ENCODE measurements around the gene GPT2. TPM values are rescaled to one million over a fixed set of nuclear protein-coding genes. Genes with fewer than 3 reads are reported as not detected.

GPT2 gene
- total RNA-seq, 6 experiments from 2014 or later, result 11.5 to 17.4 (median 14.0) TPM

DNA sequence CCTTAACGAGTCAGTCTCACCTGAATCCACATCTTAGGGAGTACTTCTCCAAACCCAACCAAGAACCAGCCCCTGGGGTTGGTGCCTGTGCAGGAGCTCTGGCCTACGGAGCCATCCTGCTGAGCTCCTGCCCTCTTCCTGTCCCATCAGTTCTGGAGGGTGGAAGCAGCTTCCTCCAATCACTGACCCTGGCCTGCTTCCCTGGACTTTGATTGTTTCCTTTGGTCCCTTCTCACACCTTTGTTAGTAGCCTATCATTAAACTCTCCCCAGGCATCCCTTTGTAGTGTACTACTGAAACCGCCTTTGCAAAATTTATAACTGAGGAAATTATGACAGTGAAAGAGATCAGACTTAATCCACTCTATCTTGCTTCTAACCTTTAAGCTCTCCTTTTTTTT lies 32.0 kb upstream of the GPT2 start:
- TF ChIP-seq CTCF (IDR thresholded peaks at IDR 0.05), result no peak
- H3K27me3 Mint-ChIP-seq (ENCODE audit: insufficient read depth), result peaks cover 3% of the 10 kb centered on the region
- DNase-seq, result no peak

DNA sequence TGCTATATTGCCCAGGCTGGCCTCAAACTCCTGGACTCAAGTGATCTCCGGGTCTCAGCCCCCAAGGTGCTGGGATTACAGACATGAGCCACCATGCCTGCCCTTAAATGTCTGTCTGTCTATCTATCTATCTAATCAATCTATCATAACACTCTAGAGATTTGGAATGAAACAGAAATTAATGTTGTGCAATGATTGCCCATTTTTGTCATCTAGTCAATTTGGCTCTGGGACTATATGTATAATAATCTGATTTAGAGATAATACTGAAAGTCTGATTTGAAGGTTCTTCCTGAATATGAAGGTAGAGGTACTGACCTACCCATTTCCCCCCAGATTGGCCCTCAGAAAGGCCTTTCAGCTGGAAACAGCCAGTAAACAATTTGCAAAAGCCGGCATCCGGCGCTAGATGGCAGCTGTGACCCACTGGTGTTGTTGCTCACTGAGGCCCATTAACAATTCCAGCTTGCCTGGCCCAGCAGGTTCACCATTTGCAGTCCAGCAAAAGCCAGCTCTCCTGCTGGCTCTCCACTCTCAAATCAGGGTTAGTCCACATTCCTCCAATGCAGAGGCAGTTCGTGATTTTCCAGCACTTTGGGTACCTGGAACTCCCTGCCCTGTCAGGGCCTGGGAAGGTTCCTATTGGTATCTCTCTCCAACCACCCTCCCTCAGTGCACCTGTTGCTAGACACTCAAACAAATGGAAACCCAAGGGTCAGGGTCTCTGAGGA lies 30.3 kb upstream of the GPT2 start:
- no peaks in the 10 kb centered on the region for H3K9me3 Mint-ChIP-seq
- peaks cover 9% of the 10 kb centered on the region for H3K4me1 Mint-ChIP-seq (ENCODE audit: low read depth)
- no peak overlapping the region for H3K27ac Mint-ChIP-seq
- peaks cover 3% of the 10 kb centered on the region; the same call in 1 of the 2 replicates for H3K27me3 Mint-ChIP-seq (ENCODE audit: insufficient read depth)
- no peak overlapping the region for H3K4me3 Mint-ChIP-seq
- peak; percentile 59 for DNase-seq
- no peaks in the 10 kb centered on the region for H3K36me3 Mint-ChIP-seq (ENCODE audit: low read depth)
- TF ChIP-seq CTCF (IDR thresholded peaks at IDR 0.05), result peak; percentile 84

More for the DNA sequence above, 32.0 kb upstream of the GPT2 start:
- H3K4me1 Mint-ChIP-seq (ENCODE audit: low read depth), result no peaks in the 10 kb centered on the region; the same call in 1 of the 2 replicates
- no peak overlapping the region for H3K27ac Mint-ChIP-seq
- H3K36me3 Mint-ChIP-seq (ENCODE audit: low read depth), result no peaks in the 10 kb centered on the region
- no peak overlapping the region for H3K4me3 Mint-ChIP-seq
- H3K9me3 Mint-ChIP-seq, result no peaks in the 10 kb centered on the region

DNA sequence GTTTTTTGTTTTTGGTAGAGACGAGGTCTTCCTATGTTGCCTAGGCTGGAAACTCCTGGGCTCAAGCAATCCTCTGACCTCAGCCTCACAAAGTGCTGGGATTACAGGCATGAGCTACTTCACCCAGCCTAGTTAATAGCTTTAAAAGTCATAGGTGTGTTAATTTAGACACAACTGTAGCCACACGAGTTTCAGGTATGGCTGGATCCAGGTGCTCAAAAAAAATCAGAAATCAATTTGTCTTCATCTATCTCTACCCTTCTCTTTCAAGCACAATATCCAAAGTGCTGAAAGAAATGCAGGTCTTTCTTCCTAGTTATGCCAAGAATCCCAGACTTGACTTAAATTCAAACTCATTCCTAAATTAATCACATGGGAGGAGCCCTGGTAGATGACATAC lies 29.3 kb upstream of the GPT2 start:
- no peak for DNase-seq
- Mint-ChIP-seq H3K9me3 (no peaks in the 10 kb centered on the region), H3K4me1 (ENCODE audit: low read depth) (peaks cover 13% of the 10 kb centered on the region), H3K36me3 (ENCODE audit: low read depth) (no peaks in the 10 kb centered on the region), H3K4me3 (no peak overlapping the region), H3K27me3 (ENCODE audit: insufficient read depth) (peaks cover 3% of the 10 kb centered on the region; the same call in 1 of the 2 replicates), H3K27ac (no peak overlapping the region)
- TF ChIP-seq CTCF (IDR thresholded peaks at IDR 0.05), result no peak

GRCh38 chr16:46855389-46855788 lies 28.8 kb upstream of the GPT2 start:
- Mint-ChIP-seq H3K27ac (no peak overlapping the region), H3K27me3 (ENCODE audit: insufficient read depth) (peaks cover 3% of the 10 kb centered on the region; the same call in 1 of the 2 replicates), H3K4me3 (no peak overlapping the region), H3K9me3 (no peaks in the 10 kb centered on the region), H3K36me3 (ENCODE audit: low read depth) (no peaks in the 10 kb centered on the region), H3K4me1 (ENCODE audit: low read depth) (peaks cover 18% of the 10 kb centered on the region)
- no peak for DNase-seq
- no peak for TF ChIP-seq CTCF (IDR thresholded peaks at IDR 0.05)

- H3K9me3 Mint-ChIP-seq, result peaks cover 5% of the 10 kb centered on the region; the same call in 1 of the 2 replicates
- no peaks in the 10 kb centered on the region; the same call in 1 of the 2 replicates for H3K27me3 Mint-ChIP-seq (ENCODE audit: insufficient read depth)
- DNase-seq, result peak; percentile 66
- no peak overlapping the region for H3K27ac Mint-ChIP-seq
- peak; percentile 74 for TF ChIP-seq CTCF (IDR thresholded peaks at IDR 0.05)
- no peak overlapping the region for H3K4me3 Mint-ChIP-seq
- peaks cover 5% of the 10 kb centered on the region for H3K36me3 Mint-ChIP-seq (ENCODE audit: low read depth)
- H3K4me1 Mint-ChIP-seq (ENCODE audit: low read depth), result peaks cover 25% of the 10 kb centered on the region
These were observed 26.7 kb upstream of the GPT2 start for GRCh38 chr16:46857368-46857945.
